HepG2 (cell line): ENCODE measurements around the gene SLC39A8. TPM values are rescaled to one million over a fixed set of nuclear protein-coding genes. Genes with fewer than 3 reads are reported as not detected.

Source experiments
- ATAC-seq: fragments of 200-7000 bp; cut with Tn5 transposase; 3 replicates; pipeline ENCODE4 v1.9.1; 2020; ENCODE audit warnings: mild to moderate bottlenecking, moderate library complexity
- BruUV-seq: library from RNA; stranded (reverse); fragments of 400-500 nt; replicated peaks from 2 replicates; lab custom pipeline; 2021; lab: Mats Ljungman, UMichigan
- CTCF ChIA-PET: fragments of 300-600 bp; formaldehyde crosslinking; extraction: SDS; loops from one replicate; lab custom pipeline; 2021; ENCODE audit warnings: low total read pairs, inconsistent platforms, low intra/inter-chr PET ratio; lab: Yijun Ruan, JAX
- POLR2A ChIA-PET: fragments of 350-600 bp; sonication (Branson Sonifier 250); formaldehyde crosslinking; loops from one replicate; lab custom pipeline; 2020; ENCODE audit warnings: antibody characterized with exemption, inconsistent platforms; lab: Yijun Ruan, JAX
- DNase-seq: peaks from one replicate; pipeline ENCODE4 v3.0.0-alpha.2; 2015; ENCODE audit warnings: low spot score
- FAIRE-seq: peaks from 3 replicates; lab custom pipeline; 2011; peaks lifted over from hg19 to GRCh38; lab: Jason Lieb, UNC
- H2AFZ ChIP-seq: one replicate; pipeline ENCODE4 v1.6.1; 2011; ENCODE audit warnings: low read length, inconsistent platforms
- H3K27ac ChIP-seq: fragments of 300-600 bp; 3 replicates; pipeline ENCODE4 v1.8.0; 2011; ENCODE audit warnings: mixed run types, mild to moderate bottlenecking, mixed read lengths, low read length, inconsistent platforms; ENCODE audit not compliant: insufficient read depth; ENCODE audit errors: extremely low read length
- H3K27me3 ChIP-seq, 2 experiments: fragments of 200-600 bp in 1 of 2; 2 replicates in 1 of 2; 3 replicates in 1 of 2; pipeline versions ENCODE4 v1.6.0 to v1.8.0; 2011; ENCODE audit warnings: low read length in 2 of 2, mild to moderate bottlenecking in 2 of 2, moderate library complexity in 2 of 2, inconsistent platforms in 1 of 2; ENCODE audit not compliant: insufficient read depth in 2 of 2, control insufficient read depth in 1 of 2
- H3K36me3 ChIP-seq, 2 experiments: fragments of 200-600 bp in 1 of 2; replicated peaks in 1 of 2; 2 replicates in 1 of 2; 3 replicates in 1 of 2; pipeline versions ENCODE4 v1.5.1 to v1.8.0; 2011; ENCODE audit warnings: low read length in 2 of 2, inconsistent platforms in 1 of 2; ENCODE audit not compliant: insufficient read depth in 2 of 2, control insufficient read depth in 1 of 2
- H3K4me1 ChIP-seq: 2 replicates; pipeline ENCODE4 v1.5.1; 2012; ENCODE audit warnings: low read length, inconsistent platforms; ENCODE audit not compliant: insufficient read depth
- H3K4me2 ChIP-seq: 2 replicates; pipeline ENCODE4 v1.6.0; 2011; ENCODE audit warnings: low read depth, low read length, inconsistent platforms
- H3K4me3 ChIP-seq, 3 experiments: fragments of 200-600 bp in 1 of 3; sonication (generic), shearing (Covaris generic) in 1 of 3; replicated peaks in 1 of 3; 2 replicates each; pipeline ENCODE4 v1.5.1; 2011 to 2016; ENCODE audit warnings: low read length in 3 of 3, inconsistent platforms in 2 of 3, low read depth in 2 of 3, mild to moderate bottlenecking in 2 of 3, control low read depth in 1 of 3, mixed read lengths in 1 of 3; ENCODE audit not compliant: insufficient read depth in 1 of 3
- H3K79me2 ChIP-seq: one replicate; pipeline ENCODE4 v1.6.1; 2011; ENCODE audit warnings: low read length, inconsistent platforms; ENCODE audit not compliant: insufficient read depth
- H3K9ac ChIP-seq: 2 replicates; pipeline ENCODE4 v1.6.0; 2011; ENCODE audit warnings: mild to moderate bottlenecking, low read depth, low read length, inconsistent platforms; ENCODE audit not compliant: insufficient read depth
- H3K9me3 ChIP-seq: 2 replicates; pipeline ENCODE4 v1.5.1; 2012; ENCODE audit warnings: mild to moderate bottlenecking, low read length
- H4K20me1 ChIP-seq: 2 replicates; pipeline ENCODE4 v1.6.0; 2011; ENCODE audit warnings: inconsistent platforms, mild to moderate bottlenecking, low read length, moderate library complexity; ENCODE audit not compliant: insufficient read depth
- ARNTL ChIP-seq: sonication (generic); formaldehyde crosslinking; IDR thresholded peaks from 2 replicates; pipeline ENCODE4 v1.4.0; 2020; ENCODE audit warnings: mild to moderate bottlenecking, missing genetic modification reagents
- CENPX ChIP-seq: sonication (generic); formaldehyde crosslinking; IDR thresholded peaks from 2 replicates; pipeline ENCODE4 v1.9.0; 2021; ENCODE audit warnings: mild to moderate bottlenecking, missing genetic modification reagents, moderate library complexity
- EED ChIP-seq: sonication (generic); formaldehyde crosslinking; IDR thresholded peaks from 2 replicates; pipeline ENCODE4 v1.5.0; 2020; ENCODE audit warnings: mild to moderate bottlenecking, missing genetic modification reagents
- EHMT2 ChIP-seq: fragments of 200-600 bp; sonication (generic); IDR thresholded peaks from 2 replicates; pipeline ENCODE4 v1.7.0; 2017; ENCODE audit warnings: antibody characterized with exemption, low read depth, low read length, borderline replicate concordance
- GATAD1 ChIP-seq: IDR thresholded peaks from 2 replicates; pipeline ENCODE4 v1.6.1; 2016; ENCODE audit warnings: missing genetic modification reagents, missing compliant biosample characterization
- HDAC6 ChIP-seq: fragments of 200-600 bp; sonication (generic); IDR thresholded peaks from 2 replicates; pipeline ENCODE4 v1.7.0; 2017; ENCODE audit warnings: mild to moderate bottlenecking, antibody characterized with exemption, low read length, low read depth
- HOXA7 ChIP-seq: sonication (generic); formaldehyde crosslinking; IDR thresholded peaks from 2 replicates; pipeline ENCODE4 v1.8.1; 2022; ENCODE audit warnings: mild to moderate bottlenecking, missing genetic modification reagents, moderate library complexity
- LCORL ChIP-seq, 2 experiments: fragments of 450-650 bp in 1 of 2; sonication (generic) in 1 of 2; formaldehyde crosslinking in 1 of 2; IDR thresholded peaks; 2 replicates each; pipeline versions ENCODE4 v1.5.0 to v1.6.1; 2017 to 2020; ENCODE audit warnings: antibody characterized with exemption in 1 of 2, missing genetic modification reagents in 1 of 2
- MYNN ChIP-seq: sonication (generic); formaldehyde crosslinking; IDR thresholded peaks from 2 replicates; pipeline ENCODE4 v1.4.0; 2020; ENCODE audit warnings: mild to moderate bottlenecking, low read depth, missing genetic modification reagents
- NFKB2 ChIP-seq: sonication (generic); formaldehyde crosslinking; IDR thresholded peaks from 2 replicates; pipeline ENCODE4 v1.4.0; 2020; ENCODE audit warnings: missing genetic modification reagents, borderline replicate concordance
- NFRKB ChIP-seq: fragments of 450-650 bp; IDR thresholded peaks from 2 replicates; pipeline ENCODE4 v1.6.1; 2017
- TBX2 ChIP-seq: sonication (generic); formaldehyde crosslinking; IDR thresholded peaks from 2 replicates; pipeline ENCODE4 v1.5.0; 2020; ENCODE audit warnings: missing genetic modification reagents, mild to moderate bottlenecking, borderline replicate concordance
- WIZ ChIP-seq: sonication (generic); formaldehyde crosslinking; IDR thresholded peaks from 2 replicates; pipeline ENCODE4 v1.5.1; 2020; ENCODE audit warnings: mild to moderate bottlenecking, missing genetic modification reagents
- ZBTB14 ChIP-seq: sonication (generic); formaldehyde crosslinking; IDR thresholded peaks from 2 replicates; pipeline ENCODE4 v1.4.0; 2020; ENCODE audit warnings: missing genetic modification reagents
- ZBTB42 ChIP-seq: sonication (generic); formaldehyde crosslinking; IDR thresholded peaks from 2 replicates; pipeline ENCODE4 v1.5.0; 2020; ENCODE audit warnings: mild to moderate bottlenecking, missing genetic modification reagents
- ZNF747 ChIP-seq: sonication (generic); formaldehyde crosslinking; IDR thresholded peaks from 2 replicates; pipeline ENCODE4 v1.8.1; 2023; ENCODE audit warnings: missing genetic modification reagents, mild to moderate bottlenecking, borderline replicate concordance
- WGBS: methylation state at CpG from one replicate; pipeline ENCODE4 v1.1.6; 2017; ENCODE audit warnings: low lambda C conversion rate; 5-methylcytosine and 5-hydroxymethylcytosine counted together
- in situ Hi-C: cut with HindIII; loops from 2 replicates; pipeline ENCODE4 v1.10.0; 2017; ENCODE audit warnings: low pct_unique_long_range_greater_than_20kb; ENCODE audit not compliant: extremely low pct_ligation_motif_present
- intact Hi-C: fragments of 100-400 bp; cut with micrococcal nuclease; formaldehyde crosslinking; loops from one replicate; pipeline ENCODE4 v1.10.0; 2022; ENCODE audit not compliant: unreplicated experiment
- polyA plus RNA-seq, 8 experiments: library from polyadenylated mRNA; depleted of rRNA in 3 of 8; stranded (reverse) in 7 of 8; unstranded in 1 of 8; fragments of >200 nt; fragmentation: Illumina TruSeq in 4 of 8; extraction: Trizol in 4 of 8; gene quantifications; 2 replicates each; pipeline versions ENCODE4 v1.2.1 to v1.2.3, GENCODE V29; 2011 to 2016; ENCODE audit warnings: low read depth in 4 of 8, missing spikeins in 1 of 8, mixed read lengths in 1 of 8; ENCODE audit not compliant: insufficient read depth in 1 of 8
- total RNA-seq, 5 experiments: library from RNA; depleted of rRNA; stranded (reverse); fragments of >200 nt; fragmentation: Illumina TruSeq; extraction: Trizol; gene quantifications; 2 replicates each; pipeline ENCODE4 v1.2.3, GENCODE V29; 2016; ENCODE audit warnings: low read depth in 1 of 5
- TF ChIP-seq, protein P1 (sequence below): IDR thresholded peaks from 2 replicates; pipeline ENCODE4 v1.6.1; 2018; ENCODE audit warnings: missing genetic modification reagents

SLC39A8 gene
- total and polyA plus RNA-seq, 2 of the 13 experiments (the other 11 are each of a cell fraction or from before 2014, with no cell fraction given): 0.22 to 0.38 TPM

- ATAC-seq: no peak
- no peak overlapping the region for H2AFZ ChIP-seq
- intact Hi-C loops: no loop called here
- ChIA-PET CTCF (no interaction called here), POLR2A (no interaction called here)
- in situ Hi-C loops: no loop called here
- FAIRE-seq: no peak
- H3K4me3 ChIP-seq: no peak overlapping the region
- no peak overlapping the region for H3K27ac ChIP-seq
- H3K4me2 ChIP-seq: no peak overlapping the region
- no peaks in the 10 kb centered on the region for H4K20me1 ChIP-seq
- no peak overlapping the region for H3K9ac ChIP-seq
- no TSS peak for BruUV-seq
- DNase-seq: no peak
- no peaks in the 10 kb centered on the region for H3K4me1 ChIP-seq
- H3K79me2 ChIP-seq: no peaks in the 10 kb centered on the region
- no peaks in the 10 kb centered on the region for H3K36me3 ChIP-seq
- TF ChIP-seq WIZ (no peak), LCORL (IDR thresholded peaks at IDR 0.05) (no peak), LCORL (CRISPR knock-in tag; IDR thresholded peaks at IDR 0.05) (no peak), MYNN (CRISPR knock-in tag) (no peak), TBX2 (CRISPR knock-in tag) (no peak), HOXA7 (CRISPR knock-in tag) (no peak), EHMT2 (no peak), CENPX (CRISPR knock-in tag) (no peak)
- no peaks in the 10 kb centered on the region for H3K9me3 ChIP-seq
- no peaks in the 10 kb centered on the region; a peak in 1 of 5 replicates for H3K27me3 ChIP-seq
Observed at GRCh38 chr4:102388611-102389010, 43.3 kb upstream of the SLC39A8 start.

DNA sequence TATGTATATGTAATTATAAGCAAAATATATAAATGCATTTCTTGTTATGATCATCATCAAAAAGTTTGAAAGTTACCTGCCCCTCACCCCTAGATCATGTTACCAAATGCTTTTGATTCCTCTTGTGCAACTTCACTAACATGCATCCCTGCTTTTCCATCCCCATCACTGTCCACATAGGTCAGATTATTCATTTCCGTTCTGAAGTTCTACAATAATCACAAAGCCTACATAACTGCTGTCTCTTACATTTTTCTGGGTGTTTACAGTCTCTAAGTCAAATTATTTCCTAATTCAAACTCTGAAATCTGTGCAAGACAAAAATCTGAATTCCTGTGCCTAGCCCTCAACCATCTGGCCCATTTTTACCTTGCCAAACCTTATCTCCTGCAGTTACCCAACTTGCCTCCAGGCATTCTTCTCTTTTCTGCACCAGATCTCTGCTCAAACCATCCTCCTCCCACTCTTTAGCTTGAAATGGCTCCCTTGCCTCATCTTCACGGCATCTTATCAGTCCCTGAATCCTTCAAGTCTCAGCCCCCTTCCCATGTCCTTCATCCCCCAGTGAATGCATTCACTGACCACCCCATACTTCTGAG lies 42.4 kb upstream of the SLC39A8 start:
- Histone ChIP-seq H3K27me3 (no peaks in the 10 kb centered on the region; a peak in 1 of 5 replicates), H3K27ac (no peak overlapping the region), H3K9ac (no peak overlapping the region), H3K4me2 (no peak overlapping the region), H2AFZ (no peak overlapping the region), H3K79me2 (no peaks in the 10 kb centered on the region), H3K4me1 (no peaks in the 10 kb centered on the region), H4K20me1 (no peaks in the 10 kb centered on the region), H3K9me3 (no peaks in the 10 kb centered on the region), H3K36me3 (no peaks in the 10 kb centered on the region), H3K4me3 (no peak overlapping the region)
- FAIRE-seq (no peak), ATAC-seq (no peak), DNase-seq (no peak)
- in situ Hi-C loops (no loop called here), intact Hi-C loops (no loop called here)
- BruUV-seq: no TSS peak
- CTCF ChIA-PET: no interaction called here
- WGBS: 2% methylated on average over 2 of the region's 2 CpGs
- POLR2A ChIA-PET: no interaction called here
- no peak for TF ChIP-seq ZBTB42 (CRISPR knock-in tag)
- no peak for TF ChIP-seq NFKB2 (CRISPR knock-in tag)
- TF ChIP-seq NFRKB: no peak
- no peak for TF ChIP-seq HDAC6
- TF ChIP-seq ZBTB14: no peak
- TF ChIP-seq, protein P1, sequence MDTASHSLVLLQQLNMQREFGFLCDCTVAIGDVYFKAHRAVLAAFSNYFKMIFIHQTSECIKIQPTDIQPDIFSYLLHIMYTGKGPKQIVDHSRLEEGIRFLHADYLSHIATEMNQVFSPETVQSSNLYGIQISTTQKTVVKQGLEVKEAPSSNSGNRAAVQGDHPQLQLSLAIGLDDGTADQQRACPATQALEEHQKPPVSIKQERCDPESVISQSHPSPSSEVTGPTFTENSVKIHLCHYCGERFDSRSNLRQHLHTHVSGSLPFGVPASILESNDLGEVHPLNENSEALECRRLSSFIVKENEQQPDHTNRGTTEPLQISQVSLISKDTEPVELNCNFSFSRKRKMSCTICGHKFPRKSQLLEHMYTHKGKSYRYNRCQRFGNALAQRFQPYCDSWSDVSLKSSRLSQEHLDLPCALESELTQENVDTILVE (CRISPR knock-in tag): no peak
- no peak for TF ChIP-seq ARNTL (CRISPR knock-in tag)
- no peak for TF ChIP-seq EED
- TF ChIP-seq GATAD1 (CRISPR knock-in tag): no peak
- no peak for TF ChIP-seq ZNF747 (CRISPR knock-in tag)
